ENCODE data around the gene SNAI3. TPM values are rescaled to one million over a fixed set of nuclear protein-coding genes. Genes with fewer than 3 reads are reported as not detected.

SNAI3 gene
- total and polyA plus RNA-seq, 2 of the 8 experiments (the other 6 are each of a cell fraction or from before 2014, with no cell fraction given): 8.5 to 13.3 TPM

- peaks cover 2% of the 10 kb centered on the region; the same call in 1 of the 2 replicates for H3K79me1 ChIP-seq (ENCODE audit: low read depth, low read length)
- WGBS, 2 experiments (ENCODE audit: extremely low coverage in 1 of 2, insufficient coverage in 1 of 2, insufficient read length in 1 of 2, insufficient replicate concordance in 2 of 2, low coverage in 1 of 2, low lambda C conversion rate in 2 of 2, missing lambda C conversion rate in 1 of 2): 88% methylated on average over 25 of the region's 25 CpGs; no CpG with 5 or more reads in 1 of the 2 experiments
- no peak overlapping the region for H2BK12ac ChIP-seq (ENCODE audit: low read depth, low read length)
- H3K36me3 ChIP-seq (ENCODE audit: control insufficient read depth in 2 of 4, insufficient read depth in 4 of 4, low read length in 3 of 4): peaks cover 3 to 29% (median 4%) of the 10 kb centered on the region in 4 experiments; a peak in 7 of 8 replicates
- no peak overlapping the region for H3K4me3 ChIP-seq (ENCODE audit: extremely low read depth in 1 of 4, insufficient read depth in 2 of 4, low read depth in 3 of 4, low read length in 4 of 4)
- H3K4ac ChIP-seq (replicated peaks; ENCODE audit: insufficient read length, low read depth, low read length): no peak overlapping the region
- POLR2A ChIA-PET (ENCODE audit: partially characterized antibody): no interaction called here
- H2AK5ac ChIP-seq (ENCODE audit: low read depth, low read length): no peak overlapping the region
- H3K9me3 ChIP-seq (ENCODE audit: insufficient read depth in 2 of 2, low read depth in 1 of 2, low read length in 1 of 2): no peaks in the 10 kb centered on the region
- H3K23me2 ChIP-seq (ENCODE audit: low read depth, low read length): no peaks in the 10 kb centered on the region; the same call in 1 of the 2 replicates
- peaks cover 2 to 32% of the 10 kb centered on the region in 2 experiments for H4K20me1 ChIP-seq (replicated peaks in 1 of 2; ENCODE audit: control insufficient read depth in 1 of 2, insufficient read depth in 2 of 2, low read length in 2 of 2)
- FAIRE-seq: no peak
- no peak overlapping the region for H2AFZ ChIP-seq (ENCODE audit: low read length)
- no peaks in the 10 kb centered on the region for H3K27me3 ChIP-seq (replicated peaks in 1 of 4; ENCODE audit: control insufficient read depth in 3 of 4, extremely low read depth in 1 of 4, insufficient read depth in 3 of 4, low read length in 3 of 4)
- no peak overlapping the region for H4K91ac ChIP-seq (replicated peaks; ENCODE audit: insufficient read length, low read length)
- H3K14ac ChIP-seq (ENCODE audit: insufficient read length): no peak overlapping the region
- H2BK20ac ChIP-seq (ENCODE audit: low read length): no peak overlapping the region
- H3K9ac ChIP-seq (replicated peaks in 1 of 4; ENCODE audit: extremely low read depth in 1 of 4, low read depth in 3 of 4, low read length in 3 of 4): no peak overlapping the region
- CTCF ChIA-PET (ENCODE audit: partially characterized antibody): interaction anchor here (0.7 to 1.5 kb wide), 4 partner anchors 8 to 49 kb away, joined by 3 to 5 read pairs (median 4); no protein-coding TSS in a partner anchor
- no peak overlapping the region for H3K18ac ChIP-seq (ENCODE audit: extremely low read depth, low read length)
- no peak overlapping the region for H3K56ac ChIP-seq (replicated peaks; ENCODE audit: insufficient read length, low read depth, low read length)
- H2BK5ac ChIP-seq (ENCODE audit: low read depth, low read length): no peak overlapping the region
- H4K8ac ChIP-seq (ENCODE audit: extremely low read depth, insufficient read depth, low read length): no peak overlapping the region; the same call in 1 of the 2 replicates
- no peak overlapping the region for H3K4me2 ChIP-seq (ENCODE audit: insufficient read depth in 1 of 2, low read depth in 2 of 2, low read length in 2 of 2)
- TF ChIP-seq, protein P1, sequence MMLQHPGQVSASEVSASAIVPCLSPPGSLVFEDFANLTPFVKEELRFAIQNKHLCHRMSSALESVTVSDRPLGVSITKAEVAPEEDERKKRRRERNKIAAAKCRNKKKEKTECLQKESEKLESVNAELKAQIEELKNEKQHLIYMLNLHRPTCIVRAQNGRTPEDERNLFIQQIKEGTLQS (IDR thresholded peaks at IDR 0.05; ENCODE audit: insufficient read depth, low read depth, low read length): no peak
- no peak for TF ChIP-seq CTBP2 (IDR thresholded peaks at IDR 0.05; ENCODE audit: borderline replicate concordance, insufficient read depth, insufficient read length, low read length)
- no peak for TF ChIP-seq EP300 (IDR thresholded peaks at IDR 0.05; ENCODE audit: borderline replicate concordance in 1 of 2, low read depth in 2 of 2, low read length in 2 of 2)
- TF ChIP-seq CBX5 (IDR thresholded peaks at IDR 0.05; ENCODE audit: low read depth, low read length): no peak
- no peak for TF ChIP-seq TAF1 (IDR thresholded peaks at IDR 0.05; ENCODE audit: low read depth, low read length)
- H3K79me2 ChIP-seq (ENCODE audit: control insufficient read depth in 1 of 2, insufficient read depth in 2 of 2, low read length in 2 of 2): peaks cover 0 to 25% of the 10 kb centered on the region in 2 experiments; a peak in 3 of 4 replicates
- H2BK120ac ChIP-seq (replicated peaks; ENCODE audit: low read depth, low read length): no peak overlapping the region
- DNase-seq (ENCODE audit: low read depth in 1 of 2, low spot score in 2 of 2): no peak
- no peak overlapping the region for H3K27ac ChIP-seq (ENCODE audit: low read depth, low read length)
- H3K23ac ChIP-seq (ENCODE audit: insufficient read length): no peak overlapping the region
- no peak overlapping the region for H4K5ac ChIP-seq (ENCODE audit: insufficient read length, low read depth, low read length)
- peaks cover 0 to 2% (median 1%) of the 10 kb centered on the region in 4 experiments; a peak in 5 of 7 replicates for H3K4me1 ChIP-seq (replicated peaks in 1 of 4; ENCODE audit: control insufficient read depth in 3 of 4, insufficient read depth in 4 of 4, low read length in 3 of 4)
- no peak overlapping the region for H2BK15ac ChIP-seq (ENCODE audit: low read length)
These were observed 29.9 kb downstream of the SNAI3 start for GRCh38 chr16:88656291-88656980.

Data from H1 (cell line).